Adrenal gland (tissue), 12 donors: ENCODE measurements around the gene CELA1. TPM values are rescaled to one million over a fixed set of nuclear protein-coding genes. Genes with fewer than 3 reads are reported as not detected.

Experiments
- DNase-seq, 7 donors: peaks; one replicate each; pipeline ENCODE4 v3.0.0-alpha.2; 2019 to 2020
- H3K27ac ChIP-seq, 5 donors: fragments of 200-600 bp; sonication (generic) in 4 of 5; 1 replicate in 3 of 5; 2 replicates in 2 of 5; pipeline versions ENCODE4 v1.5.1 to v1.8.0; 2016 to 2020; ENCODE audit warnings: mild to moderate bottlenecking in 1 of 5
- H3K27me3 ChIP-seq: fragments of 200-600 bp; 2 replicates; pipeline ENCODE4 v1.8.0; 2021
- H3K36me3 ChIP-seq, 2 donors: fragments of 200-600 bp; replicated peaks in 1 of 2; 1 replicate in 1 of 2; 2 replicates in 1 of 2; pipeline versions ENCODE4 v1.5.1 to v1.8.0; 2018 to 2022
- H3K4me1 ChIP-seq, 2 donors: fragments of 200-600 bp; replicated peaks in 1 of 2; 1 replicate in 1 of 2; 2 replicates in 1 of 2; pipeline versions ENCODE4 v1.5.1 to v1.8.0; 2018 to 2021
- H3K4me3 ChIP-seq, 4 donors: fragments of 200-600 bp; sonication (generic) in 3 of 4; one replicate each; pipeline ENCODE4 v1.5.1; 2016 to 2018
- H3K9me3 ChIP-seq, 3 donors: fragments of 200-600 bp; sonication (generic) in 1 of 3; replicated peaks in 1 of 3; 1 replicate in 2 of 3; 2 replicates in 1 of 3; pipeline versions ENCODE4 v1.5.1 to v1.8.0; 2016 to 2021
- CTCF ChIP-seq, 6 experiments: fragments of 450-650 bp in 4 of 6; fragments of 200-600 bp in 2 of 6; sonication (generic) in 1 of 6; IDR thresholded peaks; 1 replicate in 5 of 6; 2 replicates in 1 of 6; pipeline versions ENCODE4 v1.5.1 to v1.8.0; 2016 to 2021; ENCODE audit warnings: antibody characterized with exemption in 6 of 6, mild to moderate bottlenecking in 2 of 6, moderate library complexity in 1 of 6
- POLR2A ChIP-seq, 2 donors: fragments of 450-650 bp; IDR thresholded peaks; one replicate each; pipeline ENCODE4 v1.6.1; 2017; ENCODE audit warnings: antibody characterized with exemption in 2 of 2, mild to moderate bottlenecking in 2 of 2, moderate library complexity in 1 of 2
- WGBS, 4 donors: extraction: QIAGEN DNeasy Blood & Tissue Kit in 2 of 4; methylation state at CpG; one replicate each; pipeline versions ENCODE4 v1.1.5 to v1.1.7; 2013 to 2017; 5-methylcytosine and 5-hydroxymethylcytosine counted together
- intact Hi-C, 2 donors: fragments of 100-400 bp; cut with DNase I; formaldehyde crosslinking; loops; one replicate each; pipeline versions ENCODE4 v1.14.1 to v1.15.0; 2022 to 2023
- polyA plus RNA-seq, 3 donors: library from polyadenylated mRNA; stranded (reverse); fragments of 200-250 nt in 2 of 3; fragments of 350-450 nt in 1 of 3; fragmentation: Illumina TruSeq in 1 of 3; extraction: RNeasy Lipid Tissue Mini Kit (QIAGEN cat#74804) in 1 of 3; gene quantifications; one replicate each; pipeline ENCODE4 v1.2.3, GENCODE V29; 2013 to 2014
- total RNA-seq, 9 donors: library from RNA; depleted of rRNA in 4 of 9; stranded (reverse); fragments of >200 nt in 4 of 9; fragments of 120-200 nt in 1 of 9; fragmentation: NEBNext Ultra II Directional in 1 of 9; extraction: Animal tissue kit (Norgen Biotek cat#: 25700) in 1 of 9; gene quantifications; one replicate each; pipeline versions ENCODE4 v1.1.0 to v1.2.4, GENCODE V29; 2013 to 2023
- donor health status: healthy with polysubstance abuse.
- donor health status: Bipolar disorder and iron deficiency.
- donor health status: DM: yes; HTN: yes; CAD: no.
- donor health status: DM: no; HTN: no; CAD: no.
- donor health status: DM: no; HTN: no; CAD: no.
- donor health status: DM: yes; HTN: yes; CAD: no.

The CELA1 gene
- total and polyA plus RNA-seq, 12 donors = 0.11 to 9.4 (median 1.1) TPM; not detected in 1

- no peaks in the 10 kb centered on the region for H3K36me3 ChIP-seq
- H3K27ac ChIP-seq = no peak overlapping the region
- H3K4me3 ChIP-seq = no peak overlapping the region
- H3K27me3 ChIP-seq = no peaks in the 10 kb centered on the region
- H3K4me1 ChIP-seq = peaks cover 0 to 11% of the 10 kb centered on the region in 2 donors
- TF ChIP-seq CTCF (IDR thresholded peaks at IDR 0.05) (no peak), POLR2A (IDR thresholded peaks at IDR 0.05) (no peak)
- no peak for DNase-seq
- 87 to 95% (median 89%) methylated on average over 5 of the region's 5 CpGs for WGBS, 4 donors
- H3K9me3 ChIP-seq = no peaks in the 10 kb centered on the region
- intact Hi-C loops = loop anchor here (10.0 kb wide), 2 partner anchors 284 to 514 kb away; no protein-coding TSS in a partner anchor
Measured at GRCh38 chr12:51349026-51349425, 2.5 kb upstream of the CELA1 start.

GRCh38 chr12:51348116-51348515, 1.6 kb upstream of the CELA1 start:
- intact Hi-C loops = loop anchor here (10.0 kb wide), 2 partner anchors 283 to 513 kb away; no protein-coding TSS in a partner anchor
- no peak for DNase-seq
- no peak overlapping the region for H3K4me3 ChIP-seq
- no peaks in the 10 kb centered on the region for H3K9me3 ChIP-seq
- TF ChIP-seq CTCF (IDR thresholded peaks at IDR 0.05) (no peak), POLR2A (IDR thresholded peaks at IDR 0.05) (no peak)
- 82 to 96% (median 88%) methylated on average over 3 to 4 of the region's 4 CpGs for WGBS, 4 donors
- no peak overlapping the region for H3K27ac ChIP-seq
- H3K36me3 ChIP-seq = no peaks in the 10 kb centered on the region
- H3K27me3 ChIP-seq = no peaks in the 10 kb centered on the region
- peaks cover 0 to 11% of the 10 kb centered on the region in 2 donors for H3K4me1 ChIP-seq

GRCh38 chr12:51345681-51346080, 798 bp downstream of the CELA1 start:
- no peaks in the 10 kb centered on the region for H3K27me3 ChIP-seq
- H3K4me1 ChIP-seq = peaks cover 0 to 11% of the 10 kb centered on the region in 2 donors
- H3K9me3 ChIP-seq = no peaks in the 10 kb centered on the region
- TF ChIP-seq CTCF (IDR thresholded peaks at IDR 0.05) (no peak), POLR2A (IDR thresholded peaks at IDR 0.05) (no peak)
- intact Hi-C loops = loop anchor here (10.0 kb wide), 2 partner anchors 281 to 511 kb away; no protein-coding TSS in a partner anchor
- no peak overlapping the region for H3K4me3 ChIP-seq
- peak in 4 of 7 donors; percentile 26 to 32 (median 30) for DNase-seq
- no peaks in the 10 kb centered on the region for H3K36me3 ChIP-seq
- WGBS, 4 donors = 7 to 48% (median 34%) methylated on average over 6 to 7 of the region's 7 CpGs
- H3K27ac ChIP-seq = no peak overlapping the region

- Histone ChIP-seq H3K9me3 (no peaks in the 10 kb centered on the region), H3K27me3 (no peaks in the 10 kb centered on the region), H3K36me3 (no peaks in the 10 kb centered on the region), H3K4me3 (no peak overlapping the region), H3K27ac (no peak overlapping the region), H3K4me1 (peaks cover 0 to 11% of the 10 kb centered on the region in 2 donors)
- WGBS, 4 donors = 96 to 100% (median 99%) methylated on average over 2 of the region's 2 CpGs
- DNase-seq = no peak
- intact Hi-C loops = loop anchor here (5.0 to 10.0 kb wide), 5 partner anchors 71 to 508 kb away; partner anchors contain the start of genes LETMD1 (in 1 of the 2) and SMAGP (in 1 of the 2)
- TF ChIP-seq CTCF (IDR thresholded peaks at IDR 0.05) = no peak
- no peak for TF ChIP-seq POLR2A (IDR thresholded peaks at IDR 0.05)
Measured at GRCh38 chr12:51343201-51343600, 3.3 kb downstream of the CELA1 start.
